ENCODE data around the gene ELL.

- TF ChIP-seq CTCF (IDR thresholded peaks at IDR 0.05), result no peak
- no peak for TF ChIP-seq ZFX (IDR thresholded peaks at IDR 0.05; ENCODE audit: borderline replicate concordance)
These were observed 90.3 kb downstream of the ELL start for GRCh38 chr19:18431351-18432197.
